H1 (cell line): ENCODE data around the gene RFX2. TPM values are rescaled to one million over a fixed set of nuclear protein-coding genes. Genes with fewer than 3 reads are reported as not detected.

Source experiments
- CTCF ChIA-PET: fragments of 300-600 bp; sonication (Branson Sonifier 250); formaldehyde crosslinking; loops from one replicate; lab custom pipeline; 2021; ENCODE audit not compliant: partially characterized antibody; lab: Charles Lee
- POLR2A ChIA-PET: fragments of 300-600 bp; sonication (Branson Sonifier 250); formaldehyde crosslinking; loops from one replicate; lab custom pipeline; 2021; ENCODE audit warnings: inconsistent platforms; ENCODE audit not compliant: partially characterized antibody; lab: Charles Lee
- DNase-seq, 2 experiments: peaks; one replicate each; pipeline versions ENCODE4 v3.0.0 to v3.0.0-alpha.2; 2010 to 2022; ENCODE audit warnings: low spot score in 2 of 2, low read depth in 1 of 2, mixed read lengths in 1 of 2
- FAIRE-seq: peaks from 2 replicates; lab custom pipeline; 2011; peaks lifted over from hg19 to GRCh38; lab: Jason Lieb, UNC
- H2AFZ ChIP-seq: 2 replicates; pipeline ENCODE4 v1.8.1; 2012; ENCODE audit warnings: low read length, inconsistent platforms
- H2AK5ac ChIP-seq: 2 replicates; pipeline ENCODE4 v1.6.1; 2013; ENCODE audit warnings: low read depth, low read length
- H2BK120ac ChIP-seq: replicated peaks from 2 replicates; pipeline ENCODE3; 2013; ENCODE audit warnings: low read depth, low read length, inconsistent platforms
- H2BK12ac ChIP-seq: 2 replicates; pipeline ENCODE4 v1.6.1; 2013; ENCODE audit warnings: low read depth, low read length
- H2BK15ac ChIP-seq: 2 replicates; pipeline ENCODE4 v1.6.1; 2013; ENCODE audit warnings: low read length
- H2BK20ac ChIP-seq: 2 replicates; pipeline ENCODE4 v1.6.1; 2013; ENCODE audit warnings: low read length
- H2BK5ac ChIP-seq: 2 replicates; pipeline ENCODE4 v1.6.1; 2013; ENCODE audit warnings: low read depth, low read length
- H3K14ac ChIP-seq: 2 replicates; pipeline ENCODE4 v1.6.1; 2013; ENCODE audit warnings: inconsistent platforms; ENCODE audit not compliant: insufficient read length
- H3K18ac ChIP-seq: 2 replicates; pipeline ENCODE4 v1.6.1; 2013; ENCODE audit warnings: low read length; ENCODE audit errors: extremely low read depth
- H3K23ac ChIP-seq: 2 replicates; pipeline ENCODE4 v1.6.1; 2013; ENCODE audit warnings: inconsistent platforms; ENCODE audit not compliant: insufficient read length
- H3K23me2 ChIP-seq: 2 replicates; pipeline ENCODE4 v1.6.1; 2013; ENCODE audit warnings: low read depth, low read length
- H3K27ac ChIP-seq: 2 replicates; pipeline ENCODE4 v1.6.1; 2011; ENCODE audit warnings: low read depth, low read length, inconsistent platforms
- H3K27me3 ChIP-seq, 4 experiments: replicated peaks in 1 of 4; 1 replicate in 1 of 4; 2 replicates in 3 of 4; pipeline versions ENCODE4 v1.6.1 to v1.8.1; 2011 to 2013; ENCODE audit warnings: low read length in 3 of 4, mild to moderate bottlenecking in 3 of 4, inconsistent platforms in 2 of 4, mixed read lengths in 2 of 4, moderate library complexity in 1 of 4; ENCODE audit not compliant: control insufficient read depth in 3 of 4, insufficient read depth in 3 of 4; ENCODE audit errors: extremely low read depth in 1 of 4
- H3K36me3 ChIP-seq, 4 experiments: 2 replicates each; pipeline versions ENCODE4 v1.6.1 to v1.8.1; 2011 to 2013; ENCODE audit warnings: mild to moderate bottlenecking in 4 of 4, low read length in 3 of 4, moderate library complexity in 2 of 4, control low read depth in 1 of 4, inconsistent platforms in 1 of 4; ENCODE audit not compliant: insufficient read depth in 4 of 4, control insufficient read depth in 2 of 4
- H3K4ac ChIP-seq: replicated peaks from 2 replicates; pipeline ENCODE3; 2013; ENCODE audit warnings: low read length, low read depth, mixed read lengths, inconsistent platforms; ENCODE audit not compliant: insufficient read length
- H3K4me1 ChIP-seq, 4 experiments: replicated peaks in 1 of 4; 1 replicate in 1 of 4; 2 replicates in 3 of 4; pipeline versions ENCODE4 v1.6.1 to v1.8.1; 2011 to 2013; ENCODE audit warnings: low read length in 3 of 4, inconsistent platforms in 2 of 4, mixed read lengths in 1 of 4; ENCODE audit not compliant: insufficient read depth in 4 of 4, control insufficient read depth in 3 of 4
- H3K4me2 ChIP-seq, 2 experiments: 2 replicates each; pipeline versions ENCODE4 v1.6.1 to v1.8.1; 2011 to 2013; ENCODE audit warnings: low read depth in 2 of 2, low read length in 2 of 2, control low read depth in 1 of 2, inconsistent platforms in 1 of 2, mild to moderate bottlenecking in 1 of 2; ENCODE audit not compliant: insufficient read depth in 1 of 2
- H3K4me3 ChIP-seq, 4 experiments: fragments of 200-600, 300-600 bp in 1 of 4; sonication (generic), shearing (Covaris generic), sonication (Bioruptor Twin) in 1 of 4; 2 replicates each; pipeline versions ENCODE4 v1.5.1 to v1.8.1; 2011 to 2016; ENCODE audit warnings: low read length in 4 of 4, low read depth in 3 of 4, control low read depth in 2 of 4, inconsistent platforms in 2 of 4, mild to moderate bottlenecking in 2 of 4, mixed read lengths in 1 of 4, moderate library complexity in 1 of 4; ENCODE audit not compliant: insufficient read depth in 2 of 4; ENCODE audit errors: extremely low read depth in 1 of 4
- H3K56ac ChIP-seq: replicated peaks from 2 replicates; pipeline ENCODE3; 2013; ENCODE audit warnings: low read depth, mild to moderate bottlenecking, mixed read lengths, low read length, inconsistent platforms; ENCODE audit not compliant: insufficient read length
- H3K79me1 ChIP-seq: 2 replicates; pipeline ENCODE4 v1.6.1; 2013; ENCODE audit warnings: low read depth, low read length, control low read depth
- H3K79me2 ChIP-seq, 2 experiments: 2 replicates each; pipeline versions ENCODE4 v1.6.1 to v1.8.1; 2012 to 2013; ENCODE audit warnings: low read length in 2 of 2, mild to moderate bottlenecking in 2 of 2, inconsistent platforms in 1 of 2; ENCODE audit not compliant: insufficient read depth in 2 of 2, control insufficient read depth in 1 of 2
- H3K9ac ChIP-seq, 4 experiments: replicated peaks in 1 of 4; 1 replicate in 1 of 4; 2 replicates in 3 of 4; pipeline versions ENCODE4 v1.6.1 to v1.8.1; 2011 to 2013; ENCODE audit warnings: low read depth in 3 of 4, low read length in 3 of 4, control low read depth in 2 of 4, mild to moderate bottlenecking in 2 of 4, moderate library complexity in 2 of 4, inconsistent platforms in 1 of 4; ENCODE audit errors: extremely low read depth in 1 of 4
- H3K9me3 ChIP-seq, 2 experiments: 2 replicates each; pipeline versions ENCODE4 v1.6.1 to v1.8.1; 2012 to 2013; ENCODE audit warnings: mild to moderate bottlenecking in 2 of 2, moderate library complexity in 2 of 2, control low read depth in 1 of 2, inconsistent platforms in 1 of 2, low read depth in 1 of 2, low read length in 1 of 2, mixed read lengths in 1 of 2; ENCODE audit not compliant: insufficient read depth in 2 of 2
- H4K20me1 ChIP-seq, 2 experiments: replicated peaks in 1 of 2; 2 replicates each; pipeline versions ENCODE3 to v1.8.1; 2011 to 2013; ENCODE audit warnings: inconsistent platforms in 2 of 2, low read length in 2 of 2, mild to moderate bottlenecking in 1 of 2; ENCODE audit not compliant: insufficient read depth in 2 of 2, control insufficient read depth in 1 of 2
- H4K5ac ChIP-seq: 2 replicates; pipeline ENCODE4 v1.6.1; 2013; ENCODE audit warnings: low read length, low read depth, mixed read lengths, inconsistent platforms; ENCODE audit not compliant: insufficient read length
- H4K8ac ChIP-seq: 2 replicates; pipeline ENCODE4 v1.8.0; 2013; ENCODE audit warnings: mild to moderate bottlenecking, moderate library complexity, low read length, inconsistent platforms; ENCODE audit not compliant: insufficient read depth; ENCODE audit errors: extremely low read depth
- H4K91ac ChIP-seq: replicated peaks from 2 replicates; pipeline ENCODE3; 2013; ENCODE audit warnings: low read length, mixed read lengths, inconsistent platforms; ENCODE audit not compliant: insufficient read length
- BACH1 ChIP-seq: IDR thresholded peaks from 2 replicates; pipeline ENCODE4 v1.6.1; 2012; ENCODE audit warnings: low read length, improper control_type of control experiment
- HDAC2 ChIP-seq, 2 experiments: fragments of 300-600 bp in 1 of 2; sonication (generic) in 1 of 2; IDR thresholded peaks; 2 replicates each; pipeline ENCODE4 v1.6.1; 2011 to 2012; ENCODE audit warnings: low read depth in 2 of 2, low read length in 2 of 2, mild to moderate bottlenecking in 2 of 2, moderate library complexity in 2 of 2, borderline replicate concordance in 1 of 2, inconsistent platforms in 1 of 2
- JUN ChIP-seq: IDR thresholded peaks from 2 replicates; pipeline ENCODE4 v1.6.1; 2011; ENCODE audit warnings: low read depth, mild to moderate bottlenecking, improper control_type of control experiment, low read length
- PHF8 ChIP-seq: fragments of 200-600 bp; sonication (generic); conservative IDR thresholded peaks from 2 replicates; pipeline ENCODE4 v1.7.1; 2012; ENCODE audit warnings: low read depth, mild to moderate bottlenecking, inconsistent platforms, low read length, moderate library complexity
- WGBS, 2 experiments: shearing (Covaris generic) in 1 of 2; methylation state at CpG; one replicate each; pipeline versions ENCODE4 v1.1.6 to v1.1.7; 2013 to 2015; ENCODE audit warnings: low lambda C conversion rate in 2 of 2, mixed read lengths in 2 of 2, inconsistent platforms in 1 of 2, low coverage in 1 of 2, missing lambda C conversion rate in 1 of 2; ENCODE audit not compliant: insufficient replicate concordance in 2 of 2, insufficient coverage in 1 of 2, insufficient read length in 1 of 2; ENCODE audit errors: extremely low coverage in 1 of 2, missing lambda C conversion rate in 1 of 2; 5-methylcytosine and 5-hydroxymethylcytosine counted together
- polyA plus RNA-seq, 7 experiments: library from polyadenylated mRNA; depleted of rRNA in 3 of 7; stranded (reverse) in 5 of 7; unstranded in 2 of 7; fragments of >200 nt in 5 of 7; fragments of 200-250 nt in 2 of 7; gene quantifications; 1 replicate in 5 of 7; 2 replicates in 1 of 7; 4 replicates in 1 of 7; pipeline versions ENCODE4 v1.2.1 to v1.2.3, GENCODE V29; 2011 to 2013; ENCODE audit warnings: missing spikeins in 2 of 7, mixed read lengths in 2 of 7
- total RNA-seq: library from RNA; stranded (reverse); fragmentation: NEBNext Ultra II Directional; extraction: Animal tissue kit (Norgen Biotek cat#: 25700); gene quantifications from 2 replicates; pipeline ENCODE4 v1.2.1, GENCODE V29; 2021
- TF ChIP-seq, protein P1 (sequence below): IDR thresholded peaks from 2 replicates; pipeline ENCODE4 v1.6.1; 2012; ENCODE audit warnings: inconsistent platforms

The RFX2 gene
- total and polyA plus RNA-seq, 2 of the 8 experiments (the other 6 are each of a cell fraction or from before 2014, with no cell fraction given) = 4.8 to 5.3 TPM

DNA sequence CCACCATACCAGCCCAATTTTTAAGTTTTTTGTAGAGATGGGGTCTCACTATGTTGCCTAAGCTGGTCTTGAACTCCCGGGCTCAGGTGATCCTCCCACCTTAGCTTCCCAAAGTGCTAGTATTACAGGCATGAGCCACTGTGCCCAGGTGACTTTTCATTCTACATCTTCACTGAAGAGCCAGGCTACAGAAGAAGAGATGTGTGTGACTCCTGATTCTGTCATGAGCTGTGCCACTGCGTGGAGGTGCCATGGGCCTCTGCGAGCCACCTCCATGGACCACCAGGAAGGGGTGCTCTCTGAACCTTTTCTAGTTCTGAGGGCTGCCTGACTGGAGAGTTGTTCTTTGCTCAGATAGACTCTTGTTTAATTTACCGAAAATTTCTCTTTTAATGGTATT is 75.8 kb downstream of the RFX2 start:
- Histone ChIP-seq H3K27me3 (no peaks in the 10 kb centered on the region), H4K20me1 (no peaks in the 10 kb centered on the region), H3K4me1 (no peaks in the 10 kb centered on the region), H3K23me2 (no peaks in the 10 kb centered on the region), H2BK120ac (no peak overlapping the region), H3K4me2 (no peak overlapping the region), H3K18ac (no peak overlapping the region), H3K14ac (no peak overlapping the region), H4K5ac (no peak overlapping the region), H3K79me1 (no peaks in the 10 kb centered on the region), H2BK20ac (no peak overlapping the region), H4K8ac (no peak overlapping the region), H3K27ac (no peak overlapping the region), H2AFZ (no peak overlapping the region), H3K23ac (no peak overlapping the region), H3K56ac (no peak overlapping the region), H3K36me3 (no peaks in the 10 kb centered on the region), H3K4me3 (no peak overlapping the region), H3K79me2 (no peaks in the 10 kb centered on the region), H2AK5ac (no peak overlapping the region), H2BK5ac (no peak overlapping the region), H4K91ac (no peak overlapping the region), H3K9me3 (no peaks in the 10 kb centered on the region), H3K4ac (no peak overlapping the region), H2BK15ac (no peak overlapping the region), H3K9ac (no peak overlapping the region), H2BK12ac (no peak overlapping the region)
- peak in 1 of 2 experiments; percentile 11 for DNase-seq
- CTCF ChIA-PET = interaction anchor here (0.8 to 5.2 kb wide), 7 partner anchors 12 to 96 kb away, joined by 3 to 25 read pairs (median 4); no protein-coding TSS in a partner anchor
- 92% methylated on average over 4 of the region's 4 CpGs; no CpG with 5 or more reads in 1 of the 2 experiments for WGBS, 2 experiments
- no peak for FAIRE-seq
- TF ChIP-seq BACH1 = no peak
- TF ChIP-seq PHF8 = no peak
- no peak for TF ChIP-seq JUN
- TF ChIP-seq, protein P1, sequence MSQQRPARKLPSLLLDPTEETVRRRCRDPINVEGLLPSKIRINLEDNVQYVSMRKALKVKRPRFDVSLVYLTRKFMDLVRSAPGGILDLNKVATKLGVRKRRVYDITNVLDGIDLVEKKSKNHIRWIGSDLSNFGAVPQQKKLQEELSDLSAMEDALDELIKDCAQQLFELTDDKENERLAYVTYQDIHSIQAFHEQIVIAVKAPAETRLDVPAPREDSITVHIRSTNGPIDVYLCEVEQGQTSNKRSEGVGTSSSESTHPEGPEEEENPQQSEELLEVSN = no peak
- no peak for TF ChIP-seq HDAC2 (IDR thresholded peaks at IDR 0.05; ENCODE audit: borderline replicate concordance in 1 of 2, low read depth in 2 of 2, low read length in 2 of 2)
- POLR2A ChIA-PET = interaction anchor here (0.5 to 0.6 kb wide), 2 partner anchors 64 to 469 kb away, joined by 4 read pairs; no protein-coding TSS in a partner anchor
